Left cardiac atrium (tissue), 4 donors: ENCODE results near the gene VIL1. TPM values are rescaled to one million over a fixed set of nuclear protein-coding genes. Genes with fewer than 3 reads are reported as not detected.
A peak's percentile ranks its signal among the peaks of the same experiment; 100 is the strongest.

Source experiments
- ATAC-seq, 2 donors: fragments of 200-7000 bp; cut with Tn5 transposase; one replicate each; pipeline ENCODE4 v1.9.1; 2020; ENCODE audit warnings: mild to moderate bottlenecking in 2 of 2, moderate library complexity in 2 of 2
- DNase-seq: peaks from one replicate; pipeline ENCODE4 v3.0.0-alpha.2; 2020
- intact Hi-C, 2 donors: fragments of 100-400 bp; cut with DNase I; formaldehyde crosslinking; loops; one replicate each; pipeline versions ENCODE4 v1.14.1 to v1.15.1; 2022 to 2023
- total RNA-seq, 2 donors: library from RNA; stranded (reverse); fragmentation: NEBNext Ultra II Directional; extraction: Animal tissue kit (Norgen Biotek cat#: 25700); gene quantifications; one replicate each; pipeline ENCODE4 v1.2.1, GENCODE V29; 2021
- donor health status: DM: no; HTN: yes; CAD: no.
- donor health status: DM: no; HTN: yes; CAD: no; lungs with severe emphysema.
- donor health status: DM: yes; HTN: yes; CAD: no.
- donor health status: Dilated cardiomyopathy.

Gene VIL1
- total RNA-seq, 2 donors from 2014 or later, result not detected

DNA sequence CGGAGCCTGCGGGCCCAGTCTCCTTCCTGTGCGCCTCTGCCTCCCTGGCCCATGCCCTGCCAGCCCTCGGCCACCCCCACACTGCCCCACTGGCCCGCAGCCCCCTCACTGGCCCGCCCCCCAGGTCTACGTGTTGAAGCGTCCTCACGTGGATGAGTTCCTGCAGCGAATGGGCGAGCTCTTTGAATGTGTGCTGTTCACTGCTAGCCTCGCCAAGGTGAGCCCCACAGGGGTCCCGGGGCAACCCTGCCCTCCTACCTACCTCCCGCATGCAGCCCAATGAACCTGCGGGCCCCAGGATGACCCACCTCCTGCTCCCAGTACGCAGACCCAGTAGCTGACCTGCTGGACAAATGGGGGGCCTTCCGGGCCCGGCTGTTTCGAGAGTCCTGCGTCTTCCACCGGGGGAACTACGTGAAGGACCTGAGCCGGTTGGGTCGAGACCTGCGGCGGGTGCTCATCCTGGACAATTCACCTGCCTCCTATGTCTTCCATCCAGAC is 16.0 kb upstream of the VIL1 start:
- DNase-seq (peak; percentile 26), ATAC-seq (no peak)
- intact Hi-C loops, result no loop called here

DNA sequence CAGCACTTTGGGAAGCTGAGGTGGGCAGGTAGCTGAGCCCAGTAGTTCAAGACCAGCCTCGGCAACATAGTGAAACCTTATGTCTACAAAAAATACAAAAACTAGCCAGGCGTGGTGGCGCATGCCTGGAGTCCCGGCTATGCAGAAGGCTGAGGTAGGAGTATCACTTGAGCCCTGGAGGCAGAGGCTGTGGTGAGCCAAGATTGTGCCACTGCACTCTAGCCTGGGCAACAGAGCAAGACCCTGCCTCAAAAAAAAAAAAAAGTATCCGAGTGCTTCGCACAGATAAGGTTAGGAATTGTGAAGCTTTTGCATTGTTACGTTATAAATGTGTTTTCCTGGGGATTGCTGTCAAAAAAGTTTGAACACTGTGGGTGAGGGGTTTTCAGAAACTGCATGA is 15.1 kb upstream of the VIL1 start:
- DNase-seq, result no peak
- ATAC-seq, result no peak
- intact Hi-C loops, result no loop called here

DNA sequence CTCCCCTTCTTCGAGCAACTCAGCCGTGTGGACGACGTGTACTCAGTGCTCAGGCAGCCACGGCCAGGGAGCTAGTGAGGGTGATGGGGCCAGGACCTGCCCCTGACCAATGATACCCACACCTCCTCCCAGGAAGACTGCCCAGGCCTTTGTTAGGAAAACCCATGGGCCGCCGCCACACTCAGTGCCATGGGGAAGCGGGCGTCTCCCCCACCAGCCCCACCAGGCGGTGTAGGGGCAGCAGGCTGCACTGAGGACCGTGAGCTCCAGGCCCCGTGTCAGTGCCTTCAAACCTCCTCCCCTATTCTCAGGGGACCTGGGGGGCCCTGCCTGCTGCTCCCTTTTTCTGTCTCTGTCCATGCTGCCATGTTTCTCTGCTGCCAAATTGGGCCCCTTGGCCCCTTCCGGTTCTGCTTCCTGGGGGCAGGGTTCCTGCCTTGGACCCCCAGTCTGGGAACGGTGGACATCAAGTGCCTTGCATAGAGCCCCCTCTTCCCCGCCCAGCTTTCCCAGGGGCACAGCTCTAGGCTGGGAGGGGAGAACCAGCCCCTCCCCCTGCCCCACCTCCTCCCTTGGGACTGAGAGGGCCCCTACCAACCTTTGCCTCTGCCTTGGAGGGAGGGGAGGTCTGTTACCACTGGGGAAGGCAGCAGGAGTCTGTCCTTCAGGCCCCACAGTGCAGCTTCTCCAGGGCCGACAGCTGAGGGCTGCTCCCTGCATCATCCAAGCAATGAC is 14.4 kb upstream of the VIL1 start:
- DNase-seq, result no peak

DNA sequence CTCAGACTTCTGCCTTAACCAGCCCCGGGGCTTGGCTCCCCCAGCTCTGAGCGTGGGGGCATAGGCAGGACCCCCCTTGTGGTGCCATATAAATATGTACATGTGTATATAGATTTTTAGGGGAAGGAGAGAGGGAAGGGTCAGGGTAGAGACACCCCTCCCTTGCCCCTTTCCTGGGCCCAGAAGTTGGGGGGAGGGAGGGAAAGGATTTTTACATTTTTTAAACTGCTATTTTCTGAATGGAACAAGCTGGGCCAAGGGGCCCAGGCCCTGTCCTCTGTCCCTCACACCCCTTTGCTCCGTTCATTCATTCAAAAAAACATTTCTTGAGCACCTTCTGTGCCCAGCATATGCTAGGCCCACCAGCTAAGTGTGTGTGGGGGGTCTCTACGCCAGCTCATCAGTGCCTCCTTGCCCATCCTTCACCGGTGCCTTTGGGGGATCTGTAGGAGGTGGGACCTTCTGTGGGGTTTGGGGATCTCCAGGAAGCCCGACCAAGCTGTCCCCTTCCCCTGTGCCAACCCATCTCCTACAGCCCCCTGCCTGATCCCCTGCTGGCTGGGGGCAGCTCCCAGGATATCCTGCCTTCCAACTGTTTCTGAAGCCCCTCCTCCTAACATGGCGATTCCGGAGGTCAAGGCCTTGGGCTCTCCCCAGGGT is 13.7 kb upstream of the VIL1 start:
- intact Hi-C loops, result loop anchor here in 1 of 2 donors (5.0 kb wide), 1 partner anchor 62 kb away; no protein-coding TSS in a partner anchor
- DNase-seq (no peak), ATAC-seq (no peak)

More for the DNA sequence above, 14.4 kb upstream of the VIL1 start:
- ATAC-seq, result no peak
- intact Hi-C loops, result loop anchor here in 1 of 2 donors (5.0 kb wide), 1 partner anchor 63 kb away; no protein-coding TSS in a partner anchor

DNA sequence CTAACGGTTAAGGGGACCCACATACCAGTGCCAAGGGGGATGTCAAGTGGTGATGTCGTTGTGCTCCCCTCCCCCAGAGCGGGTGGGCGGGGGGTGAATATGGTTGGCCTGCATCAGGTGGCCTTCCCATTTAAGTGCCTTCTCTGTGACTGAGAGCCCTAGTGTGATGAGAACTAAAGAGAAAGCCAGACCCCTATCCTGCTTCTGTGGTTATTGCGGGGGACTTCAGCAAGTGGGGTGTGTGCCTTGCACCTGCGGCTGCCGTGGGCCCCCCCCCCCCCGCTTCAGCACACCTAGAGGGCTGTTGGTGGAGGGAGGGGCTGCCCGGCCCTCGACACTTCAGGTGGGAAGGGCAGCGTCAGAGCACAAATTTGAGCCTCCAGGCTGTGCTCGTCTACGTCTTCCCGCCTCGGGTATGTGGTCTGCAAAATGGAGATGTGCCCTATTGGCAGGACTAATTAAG is 13.1 kb upstream of the VIL1 start:
- DNase-seq (no peak), ATAC-seq (peak in 1 of 2 donors; percentile 0)
- intact Hi-C loops, result loop anchor here in 1 of 2 donors (5.0 kb wide), 1 partner anchor 62 kb away; no protein-coding TSS in a partner anchor

DNA sequence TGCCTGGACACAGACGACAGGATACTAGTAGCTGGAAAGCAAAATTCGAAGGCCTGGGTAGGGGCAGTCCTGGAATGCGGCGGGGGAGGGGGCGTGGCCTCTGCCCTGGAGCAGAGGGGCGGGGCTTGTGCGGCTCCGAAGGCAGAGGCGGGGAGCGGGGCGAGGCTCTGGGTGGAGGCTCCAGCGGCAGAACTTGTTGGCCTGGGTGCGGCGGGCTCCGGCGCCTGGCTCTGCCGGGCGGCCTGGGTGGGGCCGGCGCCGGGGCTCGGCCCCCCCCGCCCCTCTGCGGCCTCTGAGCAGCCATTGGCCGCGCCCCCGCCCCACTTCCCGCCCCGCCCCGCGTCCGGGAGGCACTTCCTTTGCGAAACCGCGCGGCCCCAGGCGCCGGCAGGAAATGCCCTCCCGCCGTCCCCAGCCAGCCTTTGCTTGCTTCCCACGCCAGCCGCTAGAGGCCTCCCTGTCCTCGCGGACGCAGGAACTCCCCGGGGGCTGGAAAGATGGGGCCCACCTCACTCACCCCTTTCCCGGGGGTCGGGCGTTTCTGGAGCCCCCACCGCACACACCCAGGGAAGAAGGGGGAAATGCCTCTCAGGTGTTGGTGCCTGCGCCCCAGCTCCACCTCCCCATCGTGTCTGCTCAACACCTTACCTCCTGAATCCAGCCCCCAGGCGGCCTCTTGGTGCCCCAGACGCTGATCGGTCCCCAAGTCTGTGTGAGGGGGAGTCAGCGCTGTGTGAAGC is 12.5 kb upstream of the VIL1 start:
- peak; percentile 98 for DNase-seq
- peak; percentile 88 to 92 for ATAC-seq
- intact Hi-C loops, result loop anchor here in 1 of 2 donors (5.0 kb wide), 1 partner anchor 61 kb away; no protein-coding TSS in a partner anchor

DNA sequence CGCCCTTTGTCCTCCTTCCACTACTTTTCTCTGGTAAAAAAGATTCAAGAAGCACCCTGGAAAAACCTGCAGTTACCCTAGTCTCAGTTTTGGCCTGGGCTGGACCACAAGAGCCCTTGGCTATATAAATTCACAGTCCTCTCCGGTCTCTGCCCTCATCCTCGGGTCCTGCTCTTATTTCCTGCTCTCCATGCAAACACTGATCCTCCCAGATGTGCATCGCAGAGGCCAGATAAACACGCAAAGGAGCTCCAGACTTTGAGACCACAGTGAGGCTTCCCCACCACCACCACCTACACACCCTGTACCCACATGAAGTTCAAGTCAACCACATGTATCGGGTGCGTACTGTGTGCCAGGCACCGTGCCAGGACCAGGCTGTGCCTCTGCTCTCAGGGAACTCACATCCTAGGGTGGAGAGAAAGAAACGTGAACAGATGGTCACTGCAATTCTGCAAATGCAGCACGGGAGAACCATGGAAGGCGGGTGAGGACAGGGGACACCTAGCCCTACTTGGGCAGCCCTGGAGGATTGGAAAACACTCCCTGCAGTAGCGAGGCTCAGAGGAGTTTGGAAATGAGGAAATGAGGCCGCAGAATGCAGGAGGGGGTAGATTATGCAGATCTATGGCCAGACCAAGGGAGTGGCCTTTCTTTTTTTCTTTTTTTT is 11.8 kb upstream of the VIL1 start:
- intact Hi-C loops, result loop anchor here in 1 of 2 donors (5.0 kb wide), 1 partner anchor 60 kb away; no protein-coding TSS in a partner anchor
- ATAC-seq (peak; percentile 10 to 23), DNase-seq (peak; percentile 69)

DNA sequence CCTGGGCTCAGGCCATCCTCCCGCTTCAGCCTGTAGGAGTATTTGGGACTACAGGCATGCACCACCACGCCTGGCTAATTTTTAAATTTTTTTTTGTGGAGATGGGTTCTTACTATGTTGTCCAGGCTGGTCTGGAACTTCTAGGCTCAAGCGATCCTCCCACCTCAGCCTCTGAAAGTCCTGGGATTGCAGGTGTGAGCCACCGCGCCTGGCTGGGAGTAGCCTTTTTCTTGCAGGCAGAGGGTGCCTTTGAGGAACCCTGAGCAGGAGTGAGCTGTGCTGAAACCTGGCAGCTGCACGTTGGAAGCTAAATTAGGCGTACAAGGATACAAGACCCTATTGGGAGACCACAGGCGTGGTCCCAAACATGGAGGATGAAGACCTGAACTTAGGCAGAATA is 11.2 kb upstream of the VIL1 start:
- intact Hi-C loops, result loop anchor here in 1 of 2 donors (5.0 kb wide), 1 partner anchor 60 kb away; no protein-coding TSS in a partner anchor
- DNase-seq, result no peak
- no peak for ATAC-seq

DNA sequence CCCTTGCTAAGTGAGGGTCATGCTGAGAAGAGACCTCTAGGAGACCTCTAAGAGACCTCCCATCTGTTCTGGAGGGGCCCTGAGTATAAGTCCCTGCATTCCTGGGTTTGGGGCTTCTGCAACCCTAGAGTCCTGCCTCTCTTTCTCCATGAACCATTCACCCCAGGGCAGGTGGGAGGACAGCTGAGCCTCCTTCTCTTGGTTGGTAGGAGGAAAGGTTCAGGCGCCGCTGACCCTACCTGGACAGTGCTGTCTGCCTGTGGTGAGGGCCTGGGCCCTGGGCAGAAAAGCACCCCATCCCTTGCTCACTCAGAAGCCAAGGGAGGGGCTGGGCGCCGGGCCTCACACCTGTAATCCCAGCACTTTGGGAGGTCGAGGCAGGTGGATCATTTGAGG is 604 bp upstream of the VIL1 start:
- ATAC-seq, result peak in 1 of 2 donors; percentile 30
- intact Hi-C loops, result no loop called here

DNA sequence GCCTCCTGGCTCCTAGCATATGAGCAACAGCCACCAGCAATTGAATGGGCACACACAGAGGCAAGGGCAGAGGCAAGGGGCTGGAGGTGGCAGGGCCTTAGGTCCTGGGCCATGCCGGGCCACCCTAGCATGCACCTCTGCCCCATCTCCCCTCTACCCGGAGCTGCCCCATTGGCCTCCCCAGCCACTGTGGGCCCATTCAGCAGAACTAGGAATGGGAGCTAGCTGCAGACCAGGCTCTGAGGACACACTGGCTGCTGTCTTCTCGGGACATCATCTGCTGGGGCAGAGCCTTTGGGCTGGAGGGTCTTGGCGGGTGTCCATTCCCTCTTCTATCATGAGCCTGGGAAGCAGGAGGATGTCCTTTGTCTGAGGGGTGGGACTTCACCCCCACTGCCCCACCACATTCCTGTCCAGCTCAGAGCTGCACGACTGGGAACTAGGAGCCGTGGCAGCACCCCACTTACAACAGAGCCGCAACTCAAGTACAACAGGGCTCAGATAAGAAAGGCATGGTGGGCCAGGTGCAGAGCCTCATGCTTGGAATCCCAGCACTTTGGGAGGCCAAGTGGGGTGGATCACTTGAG is 800 bp downstream of the VIL1 start:
- intact Hi-C loops, result no loop called here
- DNase-seq (no peak), ATAC-seq (no peak)

More for the DNA sequence above, 604 bp upstream of the VIL1 start:
- no peak for DNase-seq

DNA sequence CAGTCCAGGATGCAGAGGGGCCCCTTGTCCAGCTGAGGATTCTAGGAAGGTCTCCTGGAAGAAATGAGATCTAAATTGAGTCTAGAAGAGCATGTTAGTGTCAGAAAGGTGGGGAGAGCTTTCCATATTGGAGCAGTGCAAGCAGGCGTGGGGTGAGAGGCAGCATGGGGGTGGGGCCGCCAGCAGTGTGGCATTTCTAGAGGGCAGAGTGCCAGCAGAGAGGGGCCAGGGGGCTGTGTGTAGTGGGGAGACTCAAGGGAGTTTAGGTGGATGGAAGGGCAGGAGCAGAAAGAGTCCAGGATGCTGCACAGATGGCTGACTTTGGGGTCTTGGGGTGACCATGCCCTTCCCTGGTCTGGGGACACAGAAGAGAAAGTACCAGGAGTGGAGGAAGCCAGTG is 2.1 kb downstream of the VIL1 start:
- no peak for DNase-seq
- intact Hi-C loops, result no loop called here
- ATAC-seq, result no peak

DNA sequence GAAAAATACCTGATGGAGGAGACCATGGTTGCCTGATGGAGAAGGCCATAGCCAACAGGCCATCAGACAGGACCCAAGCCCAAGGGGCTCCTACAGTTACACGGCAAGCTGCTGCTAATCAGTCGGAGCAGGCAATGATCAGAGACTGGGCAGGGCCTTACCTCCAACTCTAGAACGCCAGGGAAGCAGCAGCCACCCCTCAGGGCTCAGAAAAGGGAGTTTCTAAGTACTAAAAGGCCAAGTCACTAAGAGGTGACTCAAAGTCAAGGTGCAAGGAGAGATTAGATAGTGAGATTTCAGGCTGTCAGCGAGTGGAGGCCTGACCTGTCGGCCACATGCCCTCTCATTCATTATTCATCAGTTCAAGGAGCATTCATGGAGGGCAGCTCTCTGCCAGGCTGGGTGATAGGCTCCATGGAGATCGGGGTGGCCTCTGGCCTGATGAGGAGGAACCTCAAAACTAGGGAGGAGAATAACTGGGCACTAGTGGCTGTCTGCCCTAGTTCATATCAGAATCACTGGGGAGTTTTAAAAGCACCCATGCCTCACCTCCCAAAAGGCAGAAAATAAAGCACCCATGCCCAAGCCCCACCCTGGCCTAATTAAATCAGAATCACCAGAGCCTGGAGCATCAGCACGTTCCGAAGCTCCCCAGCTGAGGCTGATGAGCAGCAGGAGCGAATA is 3.6 kb downstream of the VIL1 start:
- ATAC-seq (no peak), DNase-seq (no peak)
- intact Hi-C loops, result no loop called here

DNA sequence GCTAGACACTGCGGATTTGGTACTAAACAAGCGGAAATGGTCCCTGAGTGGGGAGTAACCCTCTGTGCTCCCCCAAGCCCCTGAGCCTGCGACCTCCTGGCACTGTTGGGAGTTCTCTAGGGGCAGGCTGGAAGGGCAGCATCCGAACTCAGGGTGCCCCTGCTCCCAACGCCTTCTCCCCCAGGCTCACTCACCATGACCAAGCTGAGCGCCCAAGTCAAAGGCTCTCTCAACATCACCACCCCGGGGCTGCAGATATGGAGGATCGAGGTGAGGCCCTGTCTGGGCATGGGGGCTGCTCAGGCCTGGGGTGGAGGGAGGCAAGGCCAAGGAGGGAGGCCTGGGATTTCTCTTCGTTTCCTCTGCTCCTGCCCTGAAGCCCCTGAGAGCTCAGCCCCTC is 4.7 kb downstream of the VIL1 start:
- ATAC-seq, result no peak
- intact Hi-C loops, result no loop called here
- DNase-seq, result no peak

DNA sequence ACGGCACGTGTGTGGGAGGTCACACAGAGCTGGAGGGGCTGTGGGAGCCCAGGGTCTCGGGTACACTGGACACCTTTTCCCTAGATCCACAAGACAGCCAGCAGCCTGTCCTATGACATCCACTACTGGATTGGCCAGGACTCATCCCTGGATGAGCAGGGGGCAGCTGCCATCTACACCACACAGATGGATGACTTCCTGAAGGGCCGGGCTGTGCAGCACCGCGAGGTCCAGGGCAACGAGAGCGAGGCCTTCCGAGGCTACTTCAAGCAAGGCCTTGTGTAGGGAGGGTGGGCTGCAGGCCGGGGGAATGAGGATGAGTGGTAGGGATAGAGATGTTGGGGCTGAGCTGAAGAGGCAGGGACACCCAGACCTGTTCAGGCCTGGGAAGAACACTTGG is 6.6 kb downstream of the VIL1 start:
- no peak for DNase-seq
- ATAC-seq, result no peak
- intact Hi-C loops, result no loop called here

DNA sequence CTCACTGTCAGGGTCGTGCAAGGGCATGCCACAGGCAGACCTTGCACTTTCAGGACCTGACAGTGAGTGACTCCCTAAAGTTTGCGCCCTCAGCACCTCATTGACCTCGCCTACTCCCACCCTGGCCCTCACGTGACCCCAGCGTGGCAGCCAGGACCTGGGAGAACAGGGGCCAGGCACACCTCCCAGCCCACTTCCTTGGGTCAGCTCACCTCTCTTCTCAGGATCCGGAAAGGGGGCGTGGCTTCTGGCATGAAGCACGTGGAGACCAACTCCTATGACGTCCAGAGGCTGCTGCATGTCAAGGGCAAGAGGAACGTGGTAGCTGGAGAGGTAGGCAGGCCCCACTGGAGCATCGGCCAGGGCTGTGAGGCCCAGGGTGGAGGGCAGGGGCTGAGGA is 8.8 kb downstream of the VIL1 start:
- no peak for ATAC-seq
- intact Hi-C loops, result no loop called here
- DNase-seq, result no peak

DNA sequence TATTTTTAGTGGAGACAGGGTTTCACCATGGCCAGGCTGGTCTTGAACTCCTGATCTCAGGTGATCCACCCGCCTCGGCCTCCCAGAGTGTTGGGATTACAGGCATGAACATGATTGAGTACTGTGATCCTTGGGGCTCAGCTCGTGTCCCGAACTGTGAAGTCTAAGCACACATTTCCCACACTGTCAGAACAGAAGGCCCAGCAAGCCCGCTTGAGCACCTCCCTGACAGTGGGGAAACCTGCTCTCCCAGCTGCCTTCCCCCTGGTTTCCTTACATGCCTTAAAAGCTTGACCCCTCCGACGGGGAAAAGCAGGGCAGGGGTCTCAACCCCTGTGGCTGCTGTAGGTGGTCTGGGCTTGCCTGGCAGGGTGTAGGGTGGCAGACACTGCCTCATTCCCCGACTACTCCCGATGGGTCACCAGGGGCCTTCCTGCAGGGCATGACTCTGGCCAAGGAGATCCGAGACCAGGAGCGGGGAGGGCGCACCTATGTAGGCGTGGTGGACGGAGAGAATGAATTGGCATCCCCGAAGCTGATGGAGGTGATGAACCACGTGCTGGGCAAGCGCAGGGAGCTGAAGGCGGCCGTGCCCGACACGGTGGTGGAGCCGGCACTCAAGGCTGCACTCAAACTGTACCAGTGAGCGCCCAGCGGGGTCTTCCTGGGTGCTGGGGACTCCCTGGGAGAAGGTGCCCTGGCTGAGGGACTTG is 10.1 kb downstream of the VIL1 start:
- ATAC-seq (no peak), DNase-seq (no peak)
- intact Hi-C loops, result no loop called here

DNA sequence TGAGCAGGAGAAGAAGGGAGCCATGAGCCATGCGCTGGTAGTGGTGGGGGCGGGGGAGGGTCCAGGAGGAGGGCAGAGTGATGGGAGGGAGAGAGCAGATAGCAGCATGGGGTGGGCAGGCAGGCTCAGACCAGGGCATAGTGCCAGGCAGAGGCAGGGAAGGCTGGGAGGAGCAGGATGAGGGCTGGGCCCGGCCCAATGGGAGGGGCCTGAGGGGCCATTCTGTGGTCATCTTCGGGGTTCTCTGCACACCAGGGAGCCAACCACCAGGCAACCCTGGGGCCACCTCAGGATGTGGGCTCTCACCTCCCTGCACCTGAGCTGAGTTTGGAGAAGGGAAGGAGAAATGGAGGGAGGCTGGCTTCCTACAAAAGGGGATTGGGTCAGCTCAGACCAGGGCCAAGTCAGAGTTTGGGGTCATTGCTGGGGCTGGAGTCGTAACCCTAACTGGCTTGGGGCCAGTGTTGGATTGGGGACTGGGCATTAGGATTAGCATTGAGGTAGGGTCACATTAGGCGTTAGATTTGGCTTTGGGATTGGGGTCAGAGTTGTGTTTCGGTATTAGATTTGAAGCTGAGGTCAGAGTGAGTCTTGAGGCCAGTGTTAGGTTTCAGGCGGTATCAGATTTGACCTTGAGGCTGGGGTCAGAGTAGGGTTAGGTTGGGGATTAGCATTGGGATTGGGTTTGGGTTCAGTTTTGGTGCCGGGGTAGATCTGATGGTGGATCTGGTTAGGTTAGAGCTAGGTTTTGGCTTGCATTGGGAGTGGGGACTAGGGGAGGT is 11.2 kb downstream of the VIL1 start:
- intact Hi-C loops, result no loop called here
- ATAC-seq, result no peak
- DNase-seq, result no peak
